Skeletal muscle tissue (tissue), 4 donors: ENCODE measurements around the gene HPS4. TPM values are rescaled to one million over a fixed set of nuclear protein-coding genes. Genes with fewer than 3 reads are reported as not detected.
"Not testable (repeated sequence)": the region's sequence is repeated elsewhere in the genome, so short reads cannot be mapped to it uniquely, and the experiment has no call there.

Experiments used
- H3K27ac ChIP-seq: one replicate; pipeline ENCODE4 v1.7.0; 2013; ENCODE audit warnings: mild to moderate bottlenecking, low read depth, low read length, inconsistent platforms
- H3K27me3 ChIP-seq, 3 donors: one replicate each; pipeline ENCODE4 v1.7.0; 2013; ENCODE audit warnings: low read length in 3 of 3; ENCODE audit not compliant: control insufficient read depth in 3 of 3, insufficient read depth in 3 of 3
- H3K36me3 ChIP-seq, 3 donors: one replicate each; pipeline ENCODE4 v1.7.0; 2013; ENCODE audit warnings: low read length in 3 of 3; ENCODE audit not compliant: control insufficient read depth in 3 of 3, insufficient read depth in 3 of 3
- H3K4me1 ChIP-seq, 3 donors: one replicate each; pipeline ENCODE4 v1.7.0; 2013; ENCODE audit warnings: low read length in 3 of 3, mild to moderate bottlenecking in 3 of 3; ENCODE audit not compliant: control insufficient read depth in 3 of 3, insufficient read depth in 3 of 3
- H3K4me3 ChIP-seq, 3 donors: one replicate each; pipeline ENCODE4 v1.7.0; 2013; ENCODE audit warnings: low read length in 3 of 3
- H3K9ac ChIP-seq, 3 donors: one replicate each; pipeline ENCODE4 v1.7.0; 2013; ENCODE audit warnings: low read length in 3 of 3, mild to moderate bottlenecking in 3 of 3, moderate library complexity in 2 of 3, low read depth in 1 of 3
- H3K9me3 ChIP-seq, 3 donors: one replicate each; pipeline ENCODE4 v1.7.0; 2013; ENCODE audit warnings: low read length in 3 of 3; ENCODE audit not compliant: control insufficient read depth in 3 of 3
- total RNA-seq: library from RNA; depleted of rRNA; stranded (reverse); fragments of >200 nt; gene quantifications from one replicate; pipeline ENCODE4 v1.2.3, GENCODE V29; 2014
- donor health status: Osteomylitis.

The HPS4 gene
- total RNA-seq, 1 donor from 2014 or later, result 20.9 TPM

DNA sequence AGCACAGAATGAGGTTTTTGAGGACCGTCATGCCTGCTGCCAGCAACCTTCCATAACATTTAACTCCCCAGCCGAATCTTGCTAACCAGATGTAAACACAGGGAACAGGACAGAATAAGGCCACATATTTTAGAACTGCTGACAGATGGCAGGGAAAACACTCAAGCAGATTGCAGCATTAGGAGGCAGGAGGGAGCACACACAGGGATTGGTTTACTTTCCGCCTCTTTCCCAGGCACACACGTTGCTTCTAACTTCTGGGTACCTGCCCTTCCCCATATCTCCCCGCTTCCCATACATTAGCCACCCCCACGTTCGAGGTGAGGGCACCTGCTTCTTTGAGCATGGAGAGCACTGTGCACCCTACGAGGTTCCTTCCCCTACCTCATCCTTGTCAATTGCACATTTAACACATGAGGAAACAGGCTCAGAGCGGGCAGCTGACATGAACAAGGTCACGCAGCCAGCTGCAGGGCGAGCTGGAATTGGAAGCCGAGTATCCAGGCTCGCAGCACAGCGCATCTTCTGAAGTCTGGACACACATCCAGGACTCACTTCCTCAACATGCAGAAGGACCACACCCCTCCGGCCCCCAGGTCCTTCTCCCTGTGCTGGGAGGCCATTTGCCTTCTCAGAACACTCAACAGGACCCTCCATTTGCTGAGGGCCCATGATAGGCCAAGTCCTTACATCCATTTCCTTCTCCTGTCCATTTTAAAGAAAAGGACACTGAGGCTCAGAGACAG lies 35.8 kb downstream of the HPS4 start:
- H3K4me1 ChIP-seq, result peaks cover 0 to 7% (median 7%) of the 10 kb centered on the region in 3 donors
- H3K9me3 ChIP-seq, result no peaks in the 10 kb centered on the region
- no peak overlapping the region for H3K9ac ChIP-seq
- H3K36me3 ChIP-seq, result peaks cover 17 to 24% (median 24%) of the 10 kb centered on the region in 3 donors
- H3K27me3 ChIP-seq, result no peaks in the 10 kb centered on the region
- H3K27ac ChIP-seq, result no peak overlapping the region
- H3K4me3 ChIP-seq, result no peak overlapping the region

DNA sequence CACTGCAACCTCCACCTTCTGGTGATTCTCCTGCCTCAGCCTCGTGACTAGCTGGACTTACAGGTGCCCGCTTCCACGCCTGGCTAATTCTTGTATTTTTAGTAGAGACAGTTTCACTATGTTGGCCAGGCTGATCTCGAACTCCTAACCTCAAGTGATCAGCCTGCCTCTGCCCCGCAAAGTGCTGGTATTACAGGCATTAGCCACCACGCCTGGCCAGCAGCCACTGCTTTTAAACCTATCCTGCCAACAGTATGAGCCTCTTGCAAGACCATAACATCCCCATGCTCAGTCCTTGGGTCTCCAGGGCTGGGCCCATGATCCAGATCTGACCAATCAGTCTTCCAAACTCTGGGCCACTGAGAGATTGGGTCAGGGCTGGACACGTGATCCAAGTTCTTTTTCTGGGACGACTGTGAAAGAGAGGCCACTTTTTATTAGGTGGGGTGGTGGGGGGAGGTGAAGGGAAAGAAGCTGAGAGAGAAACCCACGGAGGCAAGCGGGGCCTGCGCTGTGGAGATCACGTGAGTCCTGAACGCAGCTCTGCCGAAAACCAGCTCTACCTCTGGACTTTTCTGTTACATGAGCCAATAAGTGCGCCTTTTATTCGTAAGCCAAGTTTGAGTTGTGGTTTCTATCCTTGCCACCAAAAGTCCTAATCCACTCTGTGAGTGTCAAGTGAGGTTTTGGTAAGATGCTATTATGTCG lies 36.6 kb downstream of the HPS4 start:
- no peak overlapping the region for H3K27ac ChIP-seq
- H3K27me3 ChIP-seq, result no peaks in the 10 kb centered on the region
- H3K4me3 ChIP-seq, result no peak overlapping the region
- peaks cover 10 to 17% (median 16%) of the 10 kb centered on the region in 3 donors for H3K36me3 ChIP-seq
- H3K4me1 ChIP-seq, result peaks cover 0 to 7% (median 7%) of the 10 kb centered on the region in 3 donors
- no peak overlapping the region for H3K9ac ChIP-seq
- H3K9me3 ChIP-seq, result no peaks in the 10 kb centered on the region

DNA sequence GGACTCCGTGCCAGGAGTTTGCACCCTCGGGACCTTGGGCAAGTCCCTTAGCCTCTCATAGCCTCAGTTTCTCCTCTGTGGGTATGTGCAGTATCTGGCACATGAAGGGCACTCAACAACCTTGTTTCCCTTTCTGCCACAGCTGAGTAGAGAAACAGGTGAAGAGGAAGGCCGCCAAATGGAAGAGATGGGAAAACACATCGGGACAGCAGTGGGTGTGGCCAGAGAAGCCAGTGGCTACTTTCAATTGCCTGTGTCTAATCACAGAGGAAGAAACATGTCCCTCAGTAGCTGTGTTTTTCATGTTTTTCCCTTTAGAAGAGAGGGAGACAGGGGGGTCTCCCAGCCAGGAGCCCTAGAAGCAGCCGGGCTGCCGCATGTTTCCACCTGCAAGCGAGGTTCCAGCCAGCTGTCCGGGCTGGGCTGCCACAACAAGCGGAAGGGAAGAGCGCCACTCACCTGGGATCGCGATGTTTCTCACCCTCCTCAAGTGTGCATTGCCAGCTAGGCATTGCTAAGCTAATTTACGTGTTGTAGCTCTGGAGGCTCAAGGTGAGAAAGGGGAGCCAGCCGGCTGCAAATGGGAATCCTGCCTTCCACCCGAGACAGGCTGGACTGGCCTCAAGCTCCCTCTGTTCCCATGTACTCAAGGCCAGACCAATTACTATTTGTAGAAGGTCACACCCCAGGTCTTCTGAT lies 37.9 kb downstream of the HPS4 start:
- no peak overlapping the region for H3K4me3 ChIP-seq
- no peak overlapping the region for H3K27ac ChIP-seq
- no peak overlapping the region for H3K9ac ChIP-seq
- peaks cover 0 to 7% (median 7%) of the 10 kb centered on the region in 3 donors for H3K4me1 ChIP-seq
- H3K9me3 ChIP-seq, result no peaks in the 10 kb centered on the region
- H3K36me3 ChIP-seq, result peaks cover 4 to 8% (median 6%) of the 10 kb centered on the region in 3 donors
- H3K27me3 ChIP-seq, result no peaks in the 10 kb centered on the region

DNA sequence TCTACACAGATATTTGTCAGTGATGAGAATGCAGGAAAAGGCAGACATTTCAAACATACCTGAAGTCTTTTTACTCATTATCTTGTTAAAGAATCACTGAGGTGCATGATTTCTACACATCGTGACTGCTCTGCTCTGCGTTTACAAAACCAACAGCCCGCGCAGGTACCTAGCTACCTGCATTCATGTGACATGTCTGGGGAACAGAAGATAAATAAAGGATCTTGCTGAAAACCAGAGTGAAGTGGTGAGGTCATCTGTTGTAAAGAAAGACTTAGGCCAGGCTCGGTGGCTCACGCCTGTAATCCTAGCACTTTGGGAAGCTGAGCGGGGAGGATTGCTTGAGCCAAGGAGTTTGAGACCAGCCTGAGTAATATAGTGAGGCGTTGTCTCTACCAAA lies 38.8 kb downstream of the HPS4 start:
- H3K9me3 ChIP-seq, result no peaks in the 10 kb centered on the region
- peaks cover 0 to 2% (median under 1%) of the 10 kb centered on the region in 3 donors for H3K36me3 ChIP-seq
- peaks cover 0 to 7% (median 7%) of the 10 kb centered on the region in 3 donors for H3K4me1 ChIP-seq
- no peak overlapping the region for H3K4me3 ChIP-seq
- no peaks in the 10 kb centered on the region for H3K27me3 ChIP-seq
- H3K9ac ChIP-seq, result no peak overlapping the region
- no peak overlapping the region for H3K27ac ChIP-seq

DNA sequence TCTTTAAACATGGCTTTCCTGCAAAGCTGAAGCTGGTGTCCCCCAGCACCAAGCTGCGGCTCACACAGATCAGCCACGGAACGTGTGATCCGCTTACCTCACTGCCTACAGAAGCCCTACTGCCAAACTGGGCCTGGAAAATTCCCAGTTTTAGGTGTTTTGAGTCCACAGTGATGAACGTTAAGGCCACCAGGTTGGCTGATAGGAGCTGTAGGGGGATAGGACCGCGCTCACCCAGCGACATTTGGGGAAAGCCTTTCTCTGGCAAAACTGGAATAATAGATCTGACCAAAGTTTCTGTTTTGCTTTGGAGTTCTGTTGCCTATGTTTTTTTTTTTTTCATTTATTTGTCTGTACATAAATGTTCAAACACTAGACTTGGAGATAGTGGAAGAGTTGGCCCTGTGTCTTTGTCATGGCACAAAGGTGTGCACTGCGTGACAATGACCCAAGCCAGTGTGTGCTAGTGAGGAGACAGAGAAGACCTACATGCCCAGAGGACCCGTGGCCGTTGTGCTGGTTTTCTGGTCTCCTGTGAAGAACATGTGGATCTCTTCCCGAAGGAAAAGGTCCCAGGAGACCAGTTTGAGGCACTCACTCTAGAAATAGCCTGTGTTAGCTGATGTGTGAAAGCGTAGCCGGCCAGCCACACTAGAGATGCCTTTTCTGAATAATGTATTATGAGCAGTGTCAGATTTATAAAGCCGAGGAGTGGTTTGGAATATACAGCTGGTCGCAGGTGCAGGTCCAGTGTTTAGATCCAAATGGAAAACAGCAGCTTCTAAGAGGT lies 39.5 kb downstream of the HPS4 start:
- Histone ChIP-seq H3K27me3 (no peaks in the 10 kb centered on the region), H3K27ac (no peak overlapping the region), H3K4me3 (no peak overlapping the region), H3K9me3 (no peaks in the 10 kb centered on the region), H3K4me1 (peaks cover 0 to 7% (median 7%) of the 10 kb centered on the region in 3 donors), H3K36me3 (no peaks in the 10 kb centered on the region), H3K9ac (no peak overlapping the region)

DNA sequence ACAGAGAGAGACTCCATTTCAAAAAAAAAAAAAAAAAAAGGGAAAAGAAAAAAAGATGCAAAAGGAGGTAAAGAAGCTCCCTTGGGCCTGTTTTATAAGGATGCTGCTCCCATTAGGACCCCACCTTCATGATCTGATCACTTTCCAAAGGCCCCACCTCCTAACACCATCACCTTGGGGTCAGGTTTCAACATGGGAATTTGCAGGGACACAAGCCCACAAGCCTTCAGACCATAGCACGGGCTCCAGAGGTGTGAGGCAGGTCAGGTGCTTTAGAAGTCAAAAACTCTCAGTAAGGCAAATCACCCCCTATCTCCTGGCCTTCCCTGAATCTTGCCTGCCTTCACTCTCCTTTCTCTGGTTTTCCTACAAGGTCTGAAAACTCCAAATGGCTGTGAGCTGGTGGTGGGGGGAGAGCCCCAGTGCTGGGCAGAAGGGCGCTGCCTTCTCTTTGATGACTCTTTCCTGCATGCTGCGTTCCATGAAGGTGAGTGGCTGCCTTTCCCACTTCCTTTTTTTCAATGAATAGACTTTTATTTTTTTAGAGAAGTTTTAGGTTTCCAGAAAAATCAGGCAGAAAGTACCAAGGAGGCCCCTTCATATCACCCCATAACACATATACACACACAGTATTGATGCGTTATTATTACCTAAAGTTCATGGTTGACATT lies 41.4 kb downstream of the HPS4 start:
- H3K4me1 ChIP-seq, result peaks cover 0 to 7% (median 7%) of the 10 kb centered on the region in 3 donors
- H3K27ac ChIP-seq, result no peak overlapping the region
- peaks cover 0 to 6% (median 0%) of the 10 kb centered on the region in 3 donors for H3K27me3 ChIP-seq
- no peaks in the 10 kb centered on the region for H3K9me3 ChIP-seq
- no peak overlapping the region for H3K4me3 ChIP-seq
- H3K9ac ChIP-seq, result no peak overlapping the region
- H3K36me3 ChIP-seq, result no peaks in the 10 kb centered on the region

DNA sequence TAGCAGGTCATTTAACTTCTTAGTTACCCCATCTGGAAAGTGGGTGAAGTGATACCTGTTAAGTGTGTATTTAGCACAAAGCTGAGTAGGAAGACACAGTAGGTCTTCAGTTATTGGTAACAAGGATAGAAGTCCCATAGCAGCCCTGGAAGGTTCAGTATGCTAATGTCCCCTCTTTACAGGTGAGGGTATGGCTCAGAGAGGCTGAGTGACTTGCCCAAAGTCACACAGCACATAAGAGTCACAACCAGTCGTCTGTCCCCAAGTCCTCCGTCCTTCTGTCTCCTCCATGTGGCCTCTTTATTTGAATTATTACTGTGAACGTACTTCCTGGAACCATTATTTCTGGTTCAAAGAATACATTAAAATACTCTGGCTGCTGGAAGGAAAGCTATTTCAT lies 44.0 kb downstream of the HPS4 start:
- Histone ChIP-seq H3K27me3 (peaks cover 0 to 11% (median 0%) of the 10 kb centered on the region in 3 donors), H3K9ac (no peak overlapping the region), H3K36me3 (no peaks in the 10 kb centered on the region), H3K9me3 (no peaks in the 10 kb centered on the region), H3K4me3 (no peak overlapping the region), H3K4me1 (no peaks in the 10 kb centered on the region), H3K27ac (no peak overlapping the region)

DNA sequence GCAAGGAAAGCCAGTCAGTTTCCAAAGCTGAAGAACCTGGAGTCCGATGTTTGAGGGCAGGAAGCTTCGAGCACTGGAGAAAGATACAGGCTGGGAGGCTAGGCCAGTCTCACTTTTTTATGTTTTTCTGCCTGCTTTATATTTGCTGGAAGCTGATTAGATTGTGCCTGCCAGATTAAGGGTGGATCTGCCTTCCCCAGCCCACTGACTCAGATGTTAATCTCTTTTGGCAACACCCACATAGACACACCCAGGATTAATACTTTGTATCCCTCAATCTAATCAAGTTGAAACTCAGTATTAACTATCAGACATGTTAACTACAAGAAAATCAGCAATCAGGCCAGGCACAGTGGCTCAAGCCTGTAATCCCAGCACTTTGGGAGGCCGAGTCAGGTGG lies 44.8 kb downstream of the HPS4 start:
- not testable (repeated sequence) for H3K9me3 ChIP-seq, H3K4me1 ChIP-seq, H3K36me3 ChIP-seq, H3K27ac ChIP-seq, H3K9ac ChIP-seq, H3K4me3 ChIP-seq
- peaks cover 0 to 15% (median 0%) of the 10 kb centered on the region in 3 donors for H3K27me3 ChIP-seq

DNA sequence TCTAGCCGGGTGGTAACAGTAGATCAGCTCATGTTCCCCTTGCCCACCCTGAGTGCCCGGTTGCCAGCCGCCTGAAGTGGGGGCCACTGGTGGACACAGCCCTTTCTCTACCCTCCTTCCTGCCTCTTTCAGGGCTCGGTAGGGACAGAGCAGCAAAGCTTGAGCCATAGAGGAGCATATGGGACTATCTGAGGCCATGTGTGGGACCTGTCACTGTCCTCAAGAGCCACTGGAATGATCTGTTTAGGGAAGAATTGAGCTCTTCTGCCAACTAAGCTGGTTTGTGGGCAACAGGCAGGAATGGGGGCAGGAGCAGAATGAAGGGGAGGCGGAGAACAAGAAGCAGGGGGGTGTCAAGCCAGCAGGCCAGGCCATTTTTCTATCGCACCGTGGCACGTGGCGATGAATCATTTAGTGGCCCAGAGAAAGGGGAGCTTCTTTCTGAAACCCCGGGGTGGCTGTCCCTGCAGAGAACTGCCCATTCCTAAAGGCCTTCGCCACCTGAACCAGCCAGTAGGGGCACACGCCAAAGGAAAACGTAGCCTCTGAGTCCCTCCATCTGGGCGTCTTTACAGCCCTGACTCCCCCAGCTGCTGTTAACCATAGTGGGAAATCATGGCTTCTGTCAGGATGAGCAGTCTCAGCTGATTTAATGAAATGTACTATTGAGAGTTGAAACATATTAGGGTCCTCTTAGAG lies 45.7 kb downstream of the HPS4 start:
- no peak overlapping the region for H3K4me3 ChIP-seq
- no peaks in the 10 kb centered on the region for H3K4me1 ChIP-seq
- H3K9me3 ChIP-seq, result no peaks in the 10 kb centered on the region
- H3K9ac ChIP-seq, result no peak overlapping the region
- peaks cover 0 to 15% (median 2%) of the 10 kb centered on the region in 3 donors for H3K27me3 ChIP-seq
- no peak overlapping the region for H3K27ac ChIP-seq
- H3K36me3 ChIP-seq, result no peaks in the 10 kb centered on the region
